Thoracic aorta (tissue), 2 donors: Measurements from ENCODE around the gene PHF12. TPM values are rescaled to one million over a fixed set of nuclear protein-coding genes. Genes with fewer than 3 reads are reported as not detected.

ENCODE experiments used
- ATAC-seq: fragments of 150-250 bp; one replicate; pipeline ENCODE4 v1.8.0; 2017; ENCODE audit warnings: low read depth; ENCODE audit not compliant: insufficient number of reproducible peaks, low FRiP score
- DNase-seq: peaks from one replicate; pipeline ENCODE4 v3.0.0-alpha.2; 2020; ENCODE audit warnings: low spot score
- H3K27ac ChIP-seq, 2 donors: fragments of 200-600 bp; sonication (generic); 1 replicate in 1 of 2; 2 replicates in 1 of 2; pipeline ENCODE4 v1.5.1; 2016; ENCODE audit warnings: mild to moderate bottlenecking in 2 of 2, moderate library complexity in 2 of 2
- H3K27me3 ChIP-seq: fragments of 200-600 bp; sonication (generic); replicated peaks from 2 replicates; pipeline ENCODE4 v1.6.0; 2016; ENCODE audit warnings: mild to moderate bottlenecking; ENCODE audit not compliant: insufficient read depth
- H3K36me3 ChIP-seq: fragments of 200-600 bp; sonication (generic); one replicate; pipeline ENCODE4 v1.5.1; 2016
- H3K4me1 ChIP-seq, 2 donors: fragments of 200-600 bp; sonication (generic); 1 replicate in 1 of 2; 2 replicates in 1 of 2; pipeline versions ENCODE4 v1.5.1 to v1.6.0; 2016; ENCODE audit warnings: low read depth in 2 of 2, mild to moderate bottlenecking in 1 of 2; ENCODE audit not compliant: control insufficient read depth in 1 of 2
- H3K4me3 ChIP-seq: fragments of 200-600 bp; sonication (generic); 2 replicates; pipeline ENCODE4 v1.5.1; 2016; ENCODE audit warnings: mild to moderate bottlenecking
- H3K9me3 ChIP-seq: fragments of 200-600 bp; sonication (generic); 2 replicates; pipeline ENCODE4 v1.5.1; 2016
- total RNA-seq, 2 donors: library from RNA; depleted of rRNA; stranded (reverse); fragments of >200 nt; gene quantifications; one replicate each; pipeline versions ENCODE4 v1.1.0 to v1.2.3, GENCODE V29; 2016
- TF ChIP-seq, protein P1 (sequence below): fragments of 200-600 bp; sonication (generic); IDR thresholded peaks from one replicate; pipeline ENCODE4 v1.5.1; 2019; ENCODE audit warnings: antibody characterized with exemption

The PHF12 gene
- total RNA-seq, 2 donors from 2014 or later, result 46.4 to 99.4 TPM

DNA sequence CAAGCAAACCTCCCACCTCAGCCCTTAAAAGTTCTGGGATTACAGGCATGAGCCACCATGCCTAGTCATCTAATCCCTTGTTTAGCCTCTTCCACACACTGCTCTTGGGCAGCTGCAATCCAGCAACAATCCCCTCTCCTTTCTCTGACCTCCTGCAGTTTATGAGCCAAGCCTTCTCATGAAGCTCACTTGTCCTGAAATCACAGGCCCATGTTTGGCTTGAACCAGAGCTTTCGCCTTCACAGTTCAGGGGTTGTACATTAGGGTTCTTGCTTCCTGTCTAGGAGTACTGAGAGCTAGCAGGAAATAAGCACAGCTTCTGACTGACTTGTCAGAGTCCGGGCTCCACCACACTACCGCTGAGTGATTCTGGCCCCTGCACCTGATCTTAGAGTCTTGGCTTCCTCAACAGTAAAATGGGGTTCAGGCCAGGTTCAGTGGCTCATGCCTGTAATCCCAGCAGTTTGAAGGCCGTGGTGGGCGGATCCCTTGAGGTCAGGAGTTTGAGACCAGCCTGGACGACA lies 80.2 kb downstream of the PHF12 start:
- H3K4me1 ChIP-seq, result no peaks in the 10 kb centered on the region
- DNase-seq, result no peak
- no peaks in the 10 kb centered on the region for H3K9me3 ChIP-seq
- TF ChIP-seq, protein P1, sequence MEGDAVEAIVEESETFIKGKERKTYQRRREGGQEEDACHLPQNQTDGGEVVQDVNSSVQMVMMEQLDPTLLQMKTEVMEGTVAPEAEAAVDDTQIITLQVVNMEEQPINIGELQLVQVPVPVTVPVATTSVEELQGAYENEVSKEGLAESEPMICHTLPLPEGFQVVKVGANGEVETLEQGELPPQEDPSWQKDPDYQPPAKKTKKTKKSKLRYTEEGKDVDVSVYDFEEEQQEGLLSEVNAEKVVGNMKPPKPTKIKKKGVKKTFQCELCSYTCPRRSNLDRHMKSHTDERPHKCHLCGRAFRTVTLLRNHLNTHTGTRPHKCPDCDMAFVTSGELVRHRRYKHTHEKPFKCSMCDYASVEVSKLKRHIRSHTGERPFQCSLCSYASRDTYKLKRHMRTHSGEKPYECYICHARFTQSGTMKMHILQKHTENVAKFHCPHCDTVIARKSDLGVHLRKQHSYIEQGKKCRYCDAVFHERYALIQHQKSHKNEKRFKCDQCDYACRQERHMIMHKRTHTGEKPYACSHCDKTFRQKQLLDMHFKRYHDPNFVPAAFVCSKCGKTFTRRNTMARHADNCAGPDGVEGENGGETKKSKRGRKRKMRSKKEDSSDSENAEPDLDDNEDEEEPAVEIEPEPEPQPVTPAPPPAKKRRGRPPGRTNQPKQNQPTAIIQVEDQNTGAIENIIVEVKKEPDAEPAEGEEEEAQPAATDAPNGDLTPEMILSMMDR, result no peak
- H3K36me3 ChIP-seq, result no peaks in the 10 kb centered on the region
- no peaks in the 10 kb centered on the region for H3K27me3 ChIP-seq
- H3K4me3 ChIP-seq, result no peak overlapping the region
- H3K27ac ChIP-seq, result no peak overlapping the region
- ATAC-seq, result no peak

DNA sequence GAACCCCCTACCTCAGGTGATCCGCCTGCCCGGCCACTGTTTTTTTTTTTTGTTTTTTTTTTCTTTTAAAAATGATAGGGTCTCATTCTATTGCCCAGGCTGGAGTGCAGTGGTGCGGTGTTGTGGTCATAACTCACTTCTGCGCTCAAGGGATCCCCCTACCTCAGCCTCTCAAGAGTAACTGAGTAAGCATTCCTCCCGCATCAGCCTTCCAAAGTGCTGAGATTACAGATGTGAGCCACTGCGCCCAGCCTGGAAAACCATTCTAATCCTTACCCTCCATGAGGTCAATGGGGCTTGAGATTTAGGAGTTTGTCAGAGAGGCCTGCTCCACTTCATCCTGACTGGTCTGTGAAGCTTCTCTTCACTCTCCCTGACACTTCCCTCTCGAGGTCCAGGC lies 84.0 kb downstream of the PHF12 start:
- Histone ChIP-seq H3K9me3 (no peaks in the 10 kb centered on the region), H3K4me1 (no peaks in the 10 kb centered on the region), H3K4me3 (no peak overlapping the region), H3K36me3 (no peaks in the 10 kb centered on the region), H3K27ac (no peak overlapping the region), H3K27me3 (no peaks in the 10 kb centered on the region)
- no peak for DNase-seq
- ATAC-seq, result no peak
- TF ChIP-seq, protein P1, result no peak

DNA sequence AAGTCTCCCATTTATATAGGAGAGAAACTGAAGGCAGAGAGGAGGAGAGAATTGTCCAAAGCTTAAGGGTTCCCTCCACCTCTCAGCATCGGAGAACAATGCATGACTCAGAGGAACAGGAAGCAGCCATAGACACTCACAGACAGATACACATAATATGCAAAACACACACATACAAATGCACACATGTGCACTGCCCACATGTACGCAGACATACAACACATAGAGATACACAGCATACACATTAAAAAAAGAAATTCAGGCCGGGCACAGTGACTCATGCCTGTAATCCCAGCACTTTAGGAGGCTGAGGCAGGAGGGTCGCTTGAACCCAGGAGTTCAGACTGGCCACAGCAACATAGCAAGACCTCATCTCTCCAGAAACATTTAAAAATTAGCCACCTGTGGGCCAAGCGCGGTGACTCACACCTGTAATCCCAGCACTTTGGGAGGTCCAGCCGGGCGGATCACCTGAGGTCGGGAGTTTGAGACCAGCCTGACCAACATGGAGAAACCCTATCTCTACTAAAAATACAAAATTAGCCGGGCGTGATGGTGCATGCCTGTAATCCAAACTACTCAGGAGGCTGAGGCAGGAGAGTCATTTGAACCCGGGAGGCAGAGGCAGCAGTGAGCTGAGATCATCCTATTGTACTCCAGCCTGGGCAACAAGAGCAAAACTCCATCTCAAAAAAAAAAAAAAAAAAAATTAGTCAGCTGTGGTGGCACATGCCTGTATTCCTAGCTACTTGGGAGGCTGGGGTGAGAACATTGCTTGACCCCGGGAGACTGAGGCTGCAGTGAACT lies 85.2 kb downstream of the PHF12 start:
- DNase-seq (no peak), ATAC-seq (no peak)
- Histone ChIP-seq H3K9me3 (no peaks in the 10 kb centered on the region), H3K4me3 (no peak overlapping the region), H3K27ac (no peak overlapping the region), H3K4me1 (no peaks in the 10 kb centered on the region), H3K27me3 (no peaks in the 10 kb centered on the region), H3K36me3 (peaks cover 2% of the 10 kb centered on the region)
- TF ChIP-seq, protein P1, result no peak

DNA sequence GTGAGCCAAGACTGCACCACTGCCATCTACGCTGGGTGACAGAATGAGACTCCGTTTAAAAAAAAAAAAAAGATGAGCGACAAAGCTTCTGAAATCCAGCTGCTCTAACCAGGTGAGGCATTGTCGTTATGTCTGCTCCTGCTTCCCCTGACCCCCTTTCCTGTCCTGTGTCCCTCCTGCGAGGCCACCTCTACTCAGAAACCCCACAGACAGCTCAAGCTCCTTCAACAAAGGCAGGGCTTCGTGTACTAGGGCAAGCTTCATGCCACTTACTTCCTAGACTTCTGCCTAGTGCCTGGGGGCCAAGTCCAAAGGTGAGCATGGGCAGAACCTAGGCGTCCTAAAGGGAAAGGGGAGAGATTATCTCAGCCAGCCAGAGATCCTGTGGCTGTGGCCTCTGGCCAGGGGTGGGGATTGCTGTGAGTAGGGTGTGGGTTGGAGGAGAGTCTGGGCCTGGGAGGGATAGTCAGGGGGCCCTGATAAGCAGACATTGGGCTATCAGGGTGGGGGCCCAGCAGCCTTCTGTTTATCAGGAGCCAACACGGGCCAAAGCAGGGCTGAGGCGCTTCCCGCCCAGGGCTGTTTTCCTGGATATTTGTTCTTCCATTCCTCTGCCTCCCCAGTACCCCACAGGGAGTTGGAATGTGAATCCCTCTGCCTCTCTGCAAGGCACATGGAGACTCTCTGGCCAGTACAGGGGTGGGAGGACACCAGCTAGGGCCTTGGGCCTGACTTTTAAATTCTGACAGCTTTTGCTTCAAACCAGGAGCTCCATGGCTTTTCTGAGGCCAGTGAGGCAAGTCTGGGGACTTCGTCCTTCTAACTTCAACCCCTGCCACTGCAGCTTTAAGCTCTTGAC lies 86.1 kb downstream of the PHF12 start:
- ATAC-seq (no peak), DNase-seq (no peak)
- H3K4me1 ChIP-seq, result no peaks in the 10 kb centered on the region
- TF ChIP-seq, protein P1, result no peak
- H3K4me3 ChIP-seq, result no peak overlapping the region
- H3K36me3 ChIP-seq, result peaks cover 6% of the 10 kb centered on the region
- no peaks in the 10 kb centered on the region for H3K9me3 ChIP-seq
- H3K27ac ChIP-seq, result no peak overlapping the region
- H3K27me3 ChIP-seq, result no peaks in the 10 kb centered on the region

DNA sequence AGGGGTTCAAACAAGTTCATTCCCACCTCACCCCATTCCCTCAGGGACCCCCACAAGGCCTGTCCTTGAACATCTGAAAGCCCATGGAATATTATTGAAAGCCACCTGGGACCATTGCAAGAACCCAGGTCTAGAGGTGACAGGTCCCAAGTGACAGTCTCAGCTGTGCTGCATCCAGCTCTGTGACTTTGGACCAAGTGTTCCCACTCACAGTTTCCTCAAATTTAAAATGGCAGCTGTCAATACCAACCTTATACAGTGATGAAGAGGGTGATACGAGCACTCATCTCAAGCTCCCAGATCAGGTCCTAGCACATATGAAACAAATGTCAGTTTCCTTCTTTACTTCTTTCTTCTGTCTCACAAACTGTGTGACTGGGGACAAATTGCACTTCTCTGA lies 87.4 kb downstream of the PHF12 start:
- Histone ChIP-seq H3K9me3 (no peaks in the 10 kb centered on the region), H3K36me3 (peaks cover 10% of the 10 kb centered on the region), H3K4me1 (no peaks in the 10 kb centered on the region), H3K4me3 (no peak overlapping the region), H3K27me3 (no peaks in the 10 kb centered on the region), H3K27ac (no peak overlapping the region)
- ATAC-seq (no peak), DNase-seq (no peak)
- TF ChIP-seq, protein P1, result no peak
